ENCODE results near the gene DDX24. TPM values are rescaled to one million over a fixed set of nuclear protein-coding genes. Genes with fewer than 3 reads are reported as not detected.
A peak's percentile ranks its signal among the peaks of the same experiment; 100 is the strongest.

The DDX24 gene
- total RNA-seq, 2 donors from 2014 or later, result 110 to 142 TPM

DNA sequence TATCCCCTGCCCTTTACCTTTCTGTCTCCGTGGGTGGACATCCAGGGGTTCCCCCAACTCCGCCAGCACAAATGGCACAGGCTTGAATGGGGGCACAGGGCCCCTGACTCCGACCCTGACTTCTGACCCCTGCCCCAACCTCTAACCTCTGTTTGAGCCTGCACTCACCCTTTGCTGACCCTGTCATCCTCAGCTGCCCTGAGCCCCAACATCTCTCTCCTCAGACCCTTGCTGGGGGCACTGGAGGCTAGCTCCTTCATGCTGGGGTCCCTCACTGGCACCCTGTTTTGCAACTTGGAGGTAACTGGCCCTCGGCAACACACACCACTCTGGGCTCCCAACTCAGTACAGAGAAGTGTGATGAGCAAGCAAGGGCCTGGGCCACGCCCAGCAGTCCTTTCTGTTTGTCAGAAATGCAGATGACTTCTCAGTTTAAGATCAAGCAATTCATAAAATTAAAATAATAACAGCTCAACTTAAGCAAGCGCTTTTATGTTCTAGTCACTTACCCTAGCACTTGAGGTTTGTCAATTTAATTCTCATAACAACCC, 31.6 kb upstream of the DDX24 start:
- TF ChIP-seq CTCF (IDR thresholded peaks at IDR 0.05), result no peak
- H3K4me3 ChIP-seq, result peak overlapping the region; percentile 40
- H3K9me3 ChIP-seq, result no peaks in the 10 kb centered on the region
- peak overlapping the region in 1 of 2 donors; percentile 43 for H3K9ac ChIP-seq (ENCODE audit: low read depth in 2 of 2, low read length in 2 of 2)
- no peak for DNase-seq
- H3K27me3 ChIP-seq, result no peaks in the 10 kb centered on the region
- H3K36me3 ChIP-seq, result no peaks in the 10 kb centered on the region
- H3K4me1 ChIP-seq, result no peaks in the 10 kb centered on the region
- intact Hi-C loops (cut with DNase I), result no loop called here
- H3K27ac ChIP-seq, result peak overlapping the region; percentile 74

GRCh38 chr14:94111276-94112095, 30.5 kb upstream of the DDX24 start:
- TF ChIP-seq CTCF (IDR thresholded peaks at IDR 0.05), result no peak
- H3K4me1 ChIP-seq, result no peaks in the 10 kb centered on the region
- H3K9ac ChIP-seq (ENCODE audit: low read depth in 2 of 2, low read length in 2 of 2), result peak overlapping the region; percentile 28 to 44
- no peaks in the 10 kb centered on the region for H3K36me3 ChIP-seq
- H3K27me3 ChIP-seq, result no peaks in the 10 kb centered on the region
- DNase-seq, result no peak
- peak overlapping the region; percentile 74 for H3K27ac ChIP-seq
- peak overlapping the region; percentile 40 for H3K4me3 ChIP-seq
- intact Hi-C loops (cut with DNase I), result no loop called here
- no peaks in the 10 kb centered on the region for H3K9me3 ChIP-seq

- Histone ChIP-seq H3K27ac (peak within 1 kb of the TSS; percentile 74), H3K9me3 (no peaks in the 10 kb centered on the region), H3K36me3 (no peaks in the 10 kb centered on the region), H3K4me3 (peak within 1 kb of the TSS; percentile 40), H3K27me3 (no peaks in the 10 kb centered on the region), H3K4me1 (no peaks in the 10 kb centered on the region), H3K9ac (ENCODE audit: low read depth in 2 of 2, low read length in 2 of 2) (peak within 1 kb of the TSS; percentile 44 to 62)
- intact Hi-C loops (cut with DNase I), result no loop called here
- DNase-seq, result peak; percentile 82
- TF ChIP-seq CTCF (IDR thresholded peaks at IDR 0.05), result no peak
Measured at GRCh38 chr14:94110552-94111181, 29.7 kb upstream of the DDX24 start, which contains the start of gene IFI27. IFI27 (plus strand) TSS chr14:94110736.

DNA sequence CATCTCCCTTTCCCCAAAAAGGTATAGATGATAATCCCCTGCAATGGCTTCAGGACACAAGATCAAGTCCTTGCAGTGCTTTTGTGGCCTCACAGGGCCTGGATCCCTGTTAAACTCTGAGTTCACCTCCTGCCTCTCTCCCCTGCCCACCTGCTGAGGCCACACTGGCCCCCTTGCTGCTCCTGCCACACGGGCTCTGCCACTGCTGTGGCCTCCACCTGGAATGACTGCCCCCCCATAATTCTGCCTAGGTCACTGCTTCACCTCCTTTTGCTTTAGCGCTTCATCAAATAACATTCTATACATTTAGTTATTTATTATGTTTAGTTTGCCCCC, 28.9 kb upstream of the DDX24 start:
- Histone ChIP-seq H3K4me3 (no peak overlapping the region), H3K4me1 (no peaks in the 10 kb centered on the region), H3K27me3 (no peaks in the 10 kb centered on the region), H3K36me3 (no peaks in the 10 kb centered on the region), H3K9ac (ENCODE audit: low read depth in 2 of 2, low read length in 2 of 2) (no peak overlapping the region), H3K9me3 (no peaks in the 10 kb centered on the region), H3K27ac (peak overlapping the region; percentile 74)
- no peak for DNase-seq
- no peak for TF ChIP-seq CTCF (IDR thresholded peaks at IDR 0.05)
- intact Hi-C loops (cut with DNase I), result no loop called here

GRCh38 chr14:94104731-94105130, 23.7 kb upstream of the DDX24 start:
- intact Hi-C loops (cut with DNase I), result no loop called here
- Histone ChIP-seq H3K4me3 (no peak overlapping the region), H3K4me1 (no peaks in the 10 kb centered on the region), H3K27ac (no peak overlapping the region), H3K27me3 (no peaks in the 10 kb centered on the region), H3K9me3 (no peaks in the 10 kb centered on the region), H3K36me3 (no peaks in the 10 kb centered on the region), H3K9ac (ENCODE audit: low read depth in 2 of 2, low read length in 2 of 2) (no peak overlapping the region)
- TF ChIP-seq CTCF (IDR thresholded peaks at IDR 0.05), result no peak
- DNase-seq, result no peak

All from colonic mucosa (tissue), 4 donors.